Common myeloid progenitor, CD34-positive (primary cell): ENCODE measurements around the gene KCNA10.

ENCODE experiments used
- CTCF ChIA-PET: fragments of 350-600 bp; sonication (Branson Sonifier 250); formaldehyde crosslinking; loops from one replicate; lab custom pipeline; 2021; ENCODE audit warnings: antibody characterized with exemption; lab: Charles Lee
- POLR2A ChIA-PET: fragments of 350-600 bp; sonication (Branson Sonifier 250); formaldehyde crosslinking; loops from one replicate; lab custom pipeline; 2021; ENCODE audit warnings: antibody characterized with exemption; lab: Charles Lee
- DNase-seq, 3 donors: peaks; one replicate each; pipeline versions ENCODE4 v3.0.0 to v3.0.0-alpha.2; 2013
- H3K27ac ChIP-seq, 2 experiments: 1 replicate in 1 of 2; 2 replicates in 1 of 2; pipeline ENCODE4 v1.7.0; 2013; ENCODE audit warnings: inconsistent platforms in 2 of 2, low read length in 2 of 2, mild to moderate bottlenecking in 2 of 2, low read depth in 1 of 2, moderate library complexity in 1 of 2; ENCODE audit not compliant: severe bottlenecking in 2 of 2, insufficient read depth in 1 of 2, poor library complexity in 1 of 2
- H3K27me3 ChIP-seq, 5 experiments: replicated peaks in 2 of 5; 1 replicate in 3 of 5; 2 replicates in 2 of 5; pipeline versions ENCODE4 v1.6.1 to v1.7.0; 2013; ENCODE audit warnings: low read length in 4 of 5, mild to moderate bottlenecking in 2 of 5, moderate library complexity in 2 of 5, inconsistent platforms in 1 of 5; ENCODE audit not compliant: insufficient read depth in 5 of 5, control insufficient read depth in 4 of 5
- H3K36me3 ChIP-seq, 4 experiments: 1 replicate in 2 of 4; 2 replicates in 2 of 4; pipeline versions ENCODE4 v1.6.1 to v1.7.0; 2013; ENCODE audit warnings: low read length in 3 of 4, control low read depth in 1 of 4, mild to moderate bottlenecking in 1 of 4; ENCODE audit not compliant: control insufficient read depth in 4 of 4, insufficient read depth in 4 of 4
- H3K4me1 ChIP-seq, 4 experiments: 1 replicate in 3 of 4; 2 replicates in 1 of 4; pipeline versions ENCODE4 v1.6.1 to v1.7.1; 2013; ENCODE audit warnings: low read length in 3 of 4, mild to moderate bottlenecking in 3 of 4, control low read depth in 1 of 4, inconsistent platforms in 1 of 4, moderate library complexity in 1 of 4; ENCODE audit not compliant: control insufficient read depth in 4 of 4, insufficient read depth in 4 of 4; ENCODE audit errors: control extremely low read depth in 1 of 4
- H3K4me3 ChIP-seq, 7 experiments: 1 replicate in 4 of 7; 2 replicates in 3 of 7; pipeline versions ENCODE4 v1.5.1 to v1.7.0; 2013; ENCODE audit warnings: mild to moderate bottlenecking in 7 of 7, low read length in 6 of 7, moderate library complexity in 6 of 7, inconsistent platforms in 2 of 7, low read depth in 2 of 7, control low read depth in 1 of 7; ENCODE audit not compliant: insufficient read depth in 4 of 7, control insufficient read depth in 1 of 7; ENCODE audit errors: extremely low read depth in 1 of 7
- H3K9me3 ChIP-seq, 5 experiments: 1 replicate in 4 of 5; 2 replicates in 1 of 5; pipeline versions ENCODE4 v1.6.1 to v1.7.1; 2013; ENCODE audit warnings: low read length in 4 of 5, mild to moderate bottlenecking in 2 of 5, inconsistent platforms in 1 of 5, low read depth in 1 of 5, moderate library complexity in 1 of 5; ENCODE audit not compliant: control insufficient read depth in 4 of 5, insufficient read depth in 2 of 5; ENCODE audit errors: control extremely low read depth in 1 of 5
- WGBS: methylation state at CpG from one replicate; pipeline ENCODE4 v1.1.5; 2013; ENCODE audit not compliant: insufficient coverage; 5-methylcytosine and 5-hydroxymethylcytosine counted together

Gene KCNA10

DNA sequence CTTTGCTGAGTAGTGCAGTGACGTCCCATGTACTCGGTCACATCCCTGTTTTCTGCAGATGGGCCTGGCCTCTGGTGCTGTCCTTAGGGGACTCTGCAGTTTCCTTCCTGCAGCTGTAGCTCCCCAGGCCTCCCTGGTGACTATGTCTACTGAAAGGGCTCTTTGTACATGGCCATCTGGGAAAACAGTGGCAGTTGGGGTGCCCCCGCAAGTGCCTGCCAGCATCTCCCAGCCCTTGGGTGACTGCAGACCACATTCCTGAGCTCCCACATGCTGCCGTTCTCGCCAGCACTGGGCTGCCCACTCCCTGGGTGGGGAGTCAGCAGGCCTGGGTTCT is 37.5 kb upstream of the KCNA10 start:
- no peak overlapping the region for H3K4me3 ChIP-seq
- H3K36me3 ChIP-seq: no peaks in the 10 kb centered on the region
- 87% methylated on average over 5 of the region's 5 CpGs for WGBS
- no peaks in the 10 kb centered on the region for H3K9me3 ChIP-seq
- no peak overlapping the region for H3K27ac ChIP-seq
- POLR2A ChIA-PET: no interaction called here
- no peak for DNase-seq
- H3K4me1 ChIP-seq: peaks cover 0 to 11% (median 8%) of the 10 kb centered on the region in 4 experiments
- CTCF ChIA-PET: interaction anchor here (0.7 to 3.4 kb wide), 16 partner anchors 8 to 225 kb away, joined by 3 to 22 read pairs (median 4); partner anchors contain the start of gene KCNA2
- peaks cover 5 to 64% (median 35%) of the 10 kb centered on the region in 5 experiments for H3K27me3 ChIP-seq

DNA sequence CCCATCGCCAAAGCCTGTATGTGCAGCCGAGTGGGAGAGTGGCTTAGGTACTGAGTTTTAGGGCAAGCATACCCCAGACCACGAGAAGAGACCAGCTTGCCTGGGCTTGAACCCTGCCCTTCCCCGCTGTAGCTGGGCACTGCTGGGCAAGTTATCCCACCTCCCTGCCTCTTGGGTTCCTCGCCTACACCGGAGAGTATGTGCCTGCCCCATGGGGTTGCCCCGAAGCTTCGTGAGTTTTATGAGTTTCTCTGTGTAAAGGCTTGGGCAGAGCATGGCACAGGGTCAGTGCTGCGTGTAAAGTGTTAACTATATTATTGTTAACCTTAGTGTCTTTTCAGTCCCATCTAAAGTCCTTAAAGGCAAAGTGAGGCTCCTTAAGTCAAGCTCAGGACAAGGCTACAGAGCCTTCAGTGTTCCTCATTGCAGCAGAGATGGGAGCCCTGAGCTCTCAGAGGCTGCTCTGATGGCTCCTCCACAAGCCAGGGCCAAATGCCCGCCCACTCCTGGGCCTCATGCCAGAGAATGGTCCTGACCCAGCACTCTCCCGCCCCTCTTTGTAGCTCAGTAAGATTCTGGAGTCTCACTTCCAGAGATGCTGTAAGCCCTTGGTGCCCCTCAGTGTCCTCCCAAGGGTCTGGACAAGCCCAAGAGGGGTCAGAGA is 37.0 kb upstream of the KCNA10 start:
- H3K36me3 ChIP-seq: no peaks in the 10 kb centered on the region
- H3K27me3 ChIP-seq: peaks cover 5 to 65% (median 35%) of the 10 kb centered on the region in 5 experiments
- DNase-seq: no peak
- no peak overlapping the region for H3K27ac ChIP-seq
- 51% methylated on average over 7 of the region's 11 CpGs for WGBS
- no peaks in the 10 kb centered on the region for H3K9me3 ChIP-seq
- POLR2A ChIA-PET: no interaction called here
- peaks cover 0 to 11% (median 8%) of the 10 kb centered on the region in 4 experiments for H3K4me1 ChIP-seq
- CTCF ChIA-PET: interaction anchor here (0.6 to 3.4 kb wide), 17 partner anchors 9 to 272 kb away, joined by 3 to 22 read pairs (median 5); partner anchors contain the start of gene KCNA2
- H3K4me3 ChIP-seq: peak overlapping the region in 4 of 7 experiments; percentile 9 to 66 (median 36)

- DNase-seq: peak; percentile 50 to 73 (median 70)
- H3K4me3 ChIP-seq: peak overlapping the region in 5 of 7 experiments; percentile 9 to 66 (median 52)
- peaks cover 5 to 69% (median 37%) of the 10 kb centered on the region in 5 experiments for H3K27me3 ChIP-seq
- POLR2A ChIA-PET: no interaction called here
- H3K27ac ChIP-seq: no peak overlapping the region
- H3K36me3 ChIP-seq: no peaks in the 10 kb centered on the region
- WGBS: 6% methylated on average over 50 of the region's 53 CpGs
- no peaks in the 10 kb centered on the region for H3K9me3 ChIP-seq
- CTCF ChIA-PET: interaction anchor here (0.6 to 3.4 kb wide), 16 partner anchors 8 to 273 kb away, joined by 3 to 22 read pairs (median 5); partner anchors contain the start of gene KCNA2
- H3K4me1 ChIP-seq: peaks cover 0 to 11% (median 8%) of the 10 kb centered on the region in 4 experiments
These were observed 36.2 kb upstream of the KCNA10 start for GRCh38 chr1:110554871-110555801.

GRCh38 chr1:110551278-110551809 is 32.4 kb upstream of the KCNA10 start:
- Histone ChIP-seq H3K27ac (no peak overlapping the region), H3K4me3 (no peak overlapping the region), H3K9me3 (no peaks in the 10 kb centered on the region), H3K36me3 (no peaks in the 10 kb centered on the region), H3K4me1 (peaks cover 0 to 11% (median 8%) of the 10 kb centered on the region in 4 experiments), H3K27me3 (peaks cover 5 to 49% (median 32%) of the 10 kb centered on the region in 5 experiments)
- ChIA-PET CTCF (interaction anchor here (0.8 kb wide), 1 partner anchor 56 kb away, joined by 3 read pairs; no protein-coding TSS in a partner anchor), POLR2A (interaction anchor here (0.6 kb wide), 1 partner anchor 29 kb away, joined by 3 read pairs; no protein-coding TSS in a partner anchor)
- WGBS: 100% methylated on average over 1 of the region's 1 CpG
- no peak for DNase-seq

- Histone ChIP-seq H3K27me3 (peaks cover 2 to 34% (median 22%) of the 10 kb centered on the region in 5 experiments), H3K4me3 (no peak overlapping the region), H3K36me3 (no peaks in the 10 kb centered on the region), H3K27ac (no peak overlapping the region), H3K4me1 (peaks cover 0 to 2% (median under 1%) of the 10 kb centered on the region in 4 experiments), H3K9me3 (no peaks in the 10 kb centered on the region)
- 90% methylated on average over 2 of the region's 2 CpGs for WGBS
- DNase-seq: no peak
- CTCF ChIA-PET: interaction anchor here (1.2 to 1.9 kb wide), 4 partner anchors 8 to 218 kb away, joined by 3 to 5 read pairs (median 4); no protein-coding TSS in a partner anchor
- POLR2A ChIA-PET: no interaction called here
These were observed 30.9 kb upstream of the KCNA10 start for GRCh38 chr1:110549831-110550230.

- Histone ChIP-seq H3K4me1 (no peaks in the 10 kb centered on the region), H3K27ac (no peak overlapping the region), H3K36me3 (no peaks in the 10 kb centered on the region), H3K9me3 (no peaks in the 10 kb centered on the region), H3K4me3 (no peak overlapping the region), H3K27me3 (peaks cover 0 to 22% (median 11%) of the 10 kb centered on the region in 5 experiments)
- DNase-seq: peak; percentile 15 to 39 (median 28)
- 100% methylated on average over 1 of the region's 4 CpGs for WGBS
- ChIA-PET CTCF (interaction anchor here (0.6 to 1.9 kb wide), 5 partner anchors 8 to 235 kb away, joined by 3 to 5 read pairs (median 4); no protein-coding TSS in a partner anchor), POLR2A (no interaction called here)
These were observed 29.4 kb upstream of the KCNA10 start for GRCh38 chr1:110548381-110548780.
